ENCODE results near the gene CPEB4. TPM values are rescaled to one million over a fixed set of nuclear protein-coding genes. Genes with fewer than 3 reads are reported as not detected.

CPEB4 gene
- total and polyA plus RNA-seq, 2 of the 8 experiments (the other 6 are each of a cell fraction or from before 2014, with no cell fraction given) = 8.4 to 13.4 TPM

GRCh38 chr5:173971681-173972345 lies 83.7 kb downstream of the CPEB4 start (continued):
- TF ChIP-seq MAFK (IDR thresholded peaks at IDR 0.05; ENCODE audit: low read depth, low read length) = no peak
- TF ChIP-seq BACH1 (IDR thresholded peaks at IDR 0.05; ENCODE audit: low read length) = no peak
- no peak for TF ChIP-seq JUND (IDR thresholded peaks at IDR 0.05; ENCODE audit: low read length)

Data from H1 (cell line).